Measurements from ENCODE around the gene KLRC1. TPM values are rescaled to one million over a fixed set of nuclear protein-coding genes. Genes with fewer than 3 reads are reported as not detected.
A peak's percentile ranks its signal among the peaks of the same experiment; 100 is the strongest.
"Not testable (repeated sequence)": the region's sequence is repeated elsewhere in the genome, so short reads cannot be mapped to it uniquely, and the experiment has no call there.

The KLRC1 gene
- total and polyA plus RNA-seq, 2 of the 8 experiments (the other 6 are each of a cell fraction or from before 2014, with no cell fraction given): not detected

DNA sequence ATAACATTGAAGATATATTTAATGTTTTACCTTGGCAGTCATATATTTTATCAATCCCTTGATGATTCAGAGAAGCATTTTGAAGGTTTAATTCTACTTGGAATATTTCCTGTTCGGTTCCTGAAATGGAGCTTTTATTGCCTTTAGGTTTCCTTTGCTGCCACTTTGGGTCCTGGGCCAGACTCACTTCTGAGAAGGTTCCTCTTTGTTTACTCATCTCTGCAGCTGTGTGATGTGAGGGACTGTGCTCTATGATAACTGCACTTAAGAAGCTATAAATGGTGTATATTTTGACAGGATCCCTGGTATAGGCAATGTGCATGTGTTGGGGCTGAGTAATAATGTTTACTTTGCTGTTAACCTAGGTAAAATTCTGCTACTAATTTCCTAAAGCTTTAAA is 32.8 kb downstream of the KLRC1 start, which contains the start of gene KLRC3:
KLRC3 (minus strand) TSS at position 262 of the 400 bp plus-strand sequence; CDS start at position 217, 45 bp downstream.
- H3K23ac ChIP-seq (ENCODE audit: insufficient read length); H3K4ac ChIP-seq (replicated peaks; ENCODE audit: insufficient read length, low read depth, low read length); H3K14ac ChIP-seq (ENCODE audit: insufficient read length); H4K91ac ChIP-seq (replicated peaks; ENCODE audit: insufficient read length, low read length); H4K8ac ChIP-seq (ENCODE audit: extremely low read depth, insufficient read depth, low read length); H2BK12ac ChIP-seq (ENCODE audit: low read depth, low read length); H2BK15ac ChIP-seq (ENCODE audit: low read length); H3K4me2 ChIP-seq (ENCODE audit: insufficient read depth in 1 of 2, low read depth in 2 of 2, low read length in 2 of 2); H2BK120ac ChIP-seq (replicated peaks; ENCODE audit: low read depth, low read length); H3K23me2 ChIP-seq (ENCODE audit: low read depth, low read length); FAIRE-seq; H3K56ac ChIP-seq (replicated peaks; ENCODE audit: insufficient read length, low read depth, low read length); H3K9me3 ChIP-seq (ENCODE audit: insufficient read depth in 2 of 2, low read depth in 1 of 2, low read length in 1 of 2); H3K4me3 ChIP-seq (ENCODE audit: extremely low read depth in 1 of 4, insufficient read depth in 2 of 4, low read depth in 3 of 4, low read length in 4 of 4); DNase-seq (ENCODE audit: low read depth in 1 of 2, low spot score in 2 of 2); H4K5ac ChIP-seq (ENCODE audit: insufficient read length, low read depth, low read length); H4K20me1 ChIP-seq (replicated peaks in 1 of 2; ENCODE audit: control insufficient read depth in 1 of 2, insufficient read depth in 2 of 2, low read length in 2 of 2); H2AFZ ChIP-seq (ENCODE audit: low read length); H3K27me3 ChIP-seq (replicated peaks in 1 of 4; ENCODE audit: control insufficient read depth in 3 of 4, extremely low read depth in 1 of 4, insufficient read depth in 3 of 4, low read length in 3 of 4); POLR2A ChIA-PET (ENCODE audit: partially characterized antibody); H3K36me3 ChIP-seq (ENCODE audit: control insufficient read depth in 2 of 4, insufficient read depth in 4 of 4, low read length in 3 of 4); H3K79me2 ChIP-seq (ENCODE audit: control insufficient read depth in 1 of 2, insufficient read depth in 2 of 2, low read length in 2 of 2); H3K18ac ChIP-seq (ENCODE audit: extremely low read depth, low read length); H2AK5ac ChIP-seq (ENCODE audit: low read depth, low read length); H3K79me1 ChIP-seq (ENCODE audit: low read depth, low read length); CTCF ChIA-PET (ENCODE audit: partially characterized antibody); H2BK20ac ChIP-seq (ENCODE audit: low read length); H3K27ac ChIP-seq (ENCODE audit: low read depth, low read length); H2BK5ac ChIP-seq (ENCODE audit: low read depth, low read length); H3K4me1 ChIP-seq (replicated peaks in 1 of 4; ENCODE audit: control insufficient read depth in 3 of 4, insufficient read depth in 4 of 4, low read length in 3 of 4): not testable (repeated sequence)
- WGBS, 2 experiments (ENCODE audit: extremely low coverage in 1 of 2, insufficient coverage in 1 of 2, insufficient read length in 1 of 2, insufficient replicate concordance in 2 of 2, low coverage in 1 of 2, low lambda C conversion rate in 2 of 2, missing lambda C conversion rate in 1 of 2): 95% methylated on average over 1 of the region's 1 CpG; no CpG with 5 or more reads in 1 of the 2 experiments
- peak within 1 kb of the TSS in 1 of 4 experiments; percentile 8; a peak in 1 of 7 replicates for H3K9ac ChIP-seq (replicated peaks in 1 of 4; ENCODE audit: extremely low read depth in 1 of 4, low read depth in 3 of 4, low read length in 3 of 4)
